HCT116 (cell line): ENCODE data around the gene TLR4. TPM values are rescaled to one million over a fixed set of nuclear protein-coding genes. Genes with fewer than 3 reads are reported as not detected.

Source experiments
- ATAC-seq: fragments of 200-7000 bp; cut with Tn5 transposase; 2 replicates; pipeline ENCODE4 v1.9.1; 2020; ENCODE audit warnings: mild to moderate bottlenecking, moderate library complexity
- BruUV-seq: library from RNA; stranded (reverse); fragments of 400-500 nt; replicated peaks from 2 replicates; lab custom pipeline; 2021; lab: Mats Ljungman, UMichigan
- CTCF ChIA-PET: fragments of 300-600 bp; sonication (Branson Sonifier 250); formaldehyde crosslinking; loops from one replicate; lab custom pipeline; 2021; ENCODE audit warnings: antibody characterized with exemption; lab: Charles Lee
- POLR2A ChIA-PET: fragments of 300-600, 350-600 bp; sonication (Branson Sonifier 250); formaldehyde crosslinking; loops from one replicate; lab custom pipeline; 2021; ENCODE audit warnings: antibody characterized with exemption; lab: Charles Lee
- RAD21 ChIA-PET, 2 experiments: fragments of 300-600 bp; sonication (Branson Sonifier 250); formaldehyde crosslinking; loops; one replicate each; lab custom pipeline; 2023; ENCODE audit warnings: low total read pairs in 2 of 2; ENCODE audit not compliant: uncharacterized antibody in 2 of 2, unreplicated experiment in 2 of 2, low non-redundant PET in 1 of 2; lab: Charles Lee
- DNase-seq: peaks from one replicate; pipeline ENCODE4 v3.0.0-alpha.2; 2010; ENCODE audit warnings: low read depth, low spot score
- H2AFZ ChIP-seq: fragments of 200-600 bp; shearing (Covaris generic), sonication (generic); 2 replicates; pipeline ENCODE4 v1.6.1; 2017; ENCODE audit warnings: low read depth, mixed run types, mixed read lengths, antibody characterized with exemption, low read length; ENCODE audit not compliant: poor library complexity, severe bottlenecking
- H3K27ac ChIP-seq: 2 replicates; pipeline ENCODE4 v1.5.1; 2012; ENCODE audit warnings: low read depth, low read length
- H3K27me3 ChIP-seq: fragments of 200-600 bp; sonication (generic); 2 replicates; pipeline ENCODE4 v1.6.1; 2016; ENCODE audit warnings: mixed run types, low read length, mixed read lengths; ENCODE audit not compliant: insufficient read depth
- H3K36me3 ChIP-seq, 2 experiments: fragments of 200-500 bp in 1 of 2; fragments of 200-600 bp in 1 of 2; sonication (Bioruptor generic) in 1 of 2; sonication (generic) in 1 of 2; 2 replicates each; pipeline versions ENCODE4 v1.5.1 to v1.6.1; 2014 to 2016; ENCODE audit warnings: low read length in 2 of 2, inconsistent platforms in 1 of 2, mixed read lengths in 1 of 2, mixed run types in 1 of 2; ENCODE audit not compliant: insufficient read depth in 2 of 2, control insufficient read depth in 1 of 2
- H3K4me1 ChIP-seq, 2 experiments: fragments of 200-600 bp in 1 of 2; sonication (generic) in 1 of 2; 2 replicates each; pipeline versions ENCODE4 v1.5.1 to v1.6.1; 2012 to 2017; ENCODE audit warnings: low read length in 2 of 2, inconsistent platforms in 1 of 2, mild to moderate bottlenecking in 1 of 2, mixed read lengths in 1 of 2, mixed run types in 1 of 2, moderate library complexity in 1 of 2; ENCODE audit not compliant: insufficient read depth in 2 of 2, control insufficient read depth in 1 of 2
- H3K4me2 ChIP-seq: fragments of 200-600 bp; sonication (generic); 2 replicates; pipeline ENCODE4 v1.6.1; 2017; ENCODE audit warnings: mixed run types, low read length, mixed read lengths
- H3K4me3 ChIP-seq, 2 experiments: fragments of 200-600 bp in 1 of 2; sonication (generic) in 1 of 2; replicated peaks in 1 of 2; 2 replicates each; pipeline ENCODE4 v1.5.1; 2011 to 2016; ENCODE audit warnings: low read length in 2 of 2, control low read depth in 1 of 2, low read depth in 1 of 2, mild to moderate bottlenecking in 1 of 2, mixed read lengths in 1 of 2, mixed run types in 1 of 2
- H3K79me2 ChIP-seq: fragments of 200-600 bp; sonication (generic); 2 replicates; pipeline ENCODE4 v1.6.1; 2017; ENCODE audit warnings: mild to moderate bottlenecking, mixed run types, low read length, moderate library complexity, mixed read lengths; ENCODE audit not compliant: insufficient read depth
- H3K9ac ChIP-seq: fragments of 200-600 bp; sonication (generic); 2 replicates; pipeline ENCODE4 v1.6.1; 2016; ENCODE audit warnings: low read length, mixed read lengths
- H3K9me2 ChIP-seq: fragments of 200-600 bp; sonication (generic), shearing (Covaris generic); 2 replicates; pipeline ENCODE4 v1.6.1; 2017; ENCODE audit warnings: mixed run types, mild to moderate bottlenecking, moderate library complexity; ENCODE audit not compliant: insufficient read depth
- H3K9me3 ChIP-seq, 2 experiments: fragments of 200-500 bp in 1 of 2; fragments of 200-600 bp in 1 of 2; sonication (Bioruptor generic) in 1 of 2; sonication (generic) in 1 of 2; 2 replicates each; pipeline ENCODE4 v1.6.1; 2014 to 2017; ENCODE audit warnings: low read length in 2 of 2, mixed read lengths in 2 of 2, inconsistent platforms in 1 of 2, low read depth in 1 of 2, mild to moderate bottlenecking in 1 of 2, mixed run types in 1 of 2, moderate library complexity in 1 of 2; ENCODE audit not compliant: control insufficient read depth in 1 of 2, insufficient read depth in 1 of 2
- H4K20me1 ChIP-seq: fragments of 200-600 bp; sonication (generic), shearing (Covaris generic); 2 replicates; pipeline ENCODE4 v1.6.1; 2017; ENCODE audit warnings: mixed run types, mild to moderate bottlenecking, moderate library complexity; ENCODE audit not compliant: insufficient read depth
- ATF3 ChIP-seq: IDR thresholded peaks from 2 replicates; pipeline ENCODE4 v1.6.1; 2012
- CBX3 ChIP-seq: IDR thresholded peaks from 2 replicates; pipeline ENCODE4 v1.6.1; 2012; ENCODE audit warnings: low read depth
- CEBPB ChIP-seq: IDR thresholded peaks from 2 replicates; pipeline ENCODE4 v1.6.1; 2012; ENCODE audit warnings: low read depth
- CTCF ChIP-seq, 3 experiments: fragments of 200-600 bp in 1 of 3; sonication (generic) in 1 of 3; IDR thresholded peaks in 2 of 3; conservative IDR thresholded peaks in 1 of 3; 2 replicates each; pipeline ENCODE4 v1.5.1; 2012 to 2017; ENCODE audit warnings: low read depth in 2 of 3, low read length in 2 of 3, antibody characterized with exemption in 1 of 3, borderline replicate concordance in 1 of 3, control low read depth in 1 of 3, mild to moderate bottlenecking in 1 of 3, mixed read lengths in 1 of 3, mixed run types in 1 of 3, moderate library complexity in 1 of 3; ENCODE audit not compliant: insufficient read depth in 1 of 3
- EGR1 ChIP-seq: IDR thresholded peaks from 2 replicates; pipeline ENCODE4 v1.6.1; 2012; ENCODE audit warnings: low read depth
- ELF1 ChIP-seq: IDR thresholded peaks from 2 replicates; pipeline ENCODE4 v1.6.1; 2012; ENCODE audit warnings: low read depth, borderline replicate concordance
- EZH2 ChIP-seq: fragments of 200-600 bp; sonication (generic); IDR thresholded peaks from 2 replicates; pipeline ENCODE4 v1.6.1; 2017; ENCODE audit warnings: antibody characterized with exemption, mixed run types
- POLR2A ChIP-seq: IDR thresholded peaks from 2 replicates; pipeline ENCODE4 v1.7.0; 2011; ENCODE audit warnings: borderline replicate concordance; ENCODE audit not compliant: insufficient read depth, insufficient read length; ENCODE audit errors: extremely low read depth
- POLR2AphosphoS5 ChIP-seq: IDR thresholded peaks from 2 replicates; pipeline ENCODE4 v1.6.1; 2011; ENCODE audit warnings: mild to moderate bottlenecking, low read depth, low read length, moderate library complexity
- TCF7L2 ChIP-seq: IDR thresholded peaks from 2 replicates; pipeline ENCODE4 v1.7.0; 2011; ENCODE audit warnings: borderline replicate concordance, inconsistent platforms; ENCODE audit not compliant: insufficient read depth, insufficient read length; ENCODE audit errors: extremely low read depth
- YY1 ChIP-seq: IDR thresholded peaks from 2 replicates; pipeline ENCODE4 v1.6.1; 2011; ENCODE audit warnings: low read length, low read depth, moderate library complexity, mild to moderate bottlenecking; ENCODE audit not compliant: insufficient replicate concordance; ENCODE audit errors: extremely low read depth
- ZFX ChIP-seq: fragments of 450-650 bp; IDR thresholded peaks from 2 replicates; pipeline ENCODE4 v1.6.1; 2017
- intact Hi-C: fragments of 100-400 bp; cut with micrococcal nuclease; formaldehyde crosslinking; loops from 2 replicates; pipeline ENCODE4 v1.10.0; 2022
- total RNA-seq: library from RNA; stranded (reverse); gene quantifications from one replicate; pipeline ENCODE4 v1.2.1, GENCODE V29; 2021; ENCODE audit not compliant: unreplicated experiment

TLR4 gene
- total RNA-seq, 1 experiment from 2014 or later: 0.10 TPM

GRCh38 chr9:117718085-117718484 is 13.9 kb downstream of the TLR4 start:
- no peak overlapping the region for H3K9ac ChIP-seq
- no peaks in the 10 kb centered on the region for H3K27me3 ChIP-seq
- H3K36me3 ChIP-seq: no peaks in the 10 kb centered on the region
- H3K27ac ChIP-seq: no peak overlapping the region
- CTCF ChIA-PET: no interaction called here
- no peaks in the 10 kb centered on the region for H3K4me1 ChIP-seq
- intact Hi-C loops: no loop called here
- no peaks in the 10 kb centered on the region for H3K79me2 ChIP-seq
- BruUV-seq: no TSS peak
- H3K4me2 ChIP-seq: no peak overlapping the region
- DNase-seq: no peak
- POLR2A ChIA-PET: no interaction called here
- ATAC-seq: no peak
- H3K9me3 ChIP-seq: peaks cover 7 to 19% of the 10 kb centered on the region in 2 experiments; a peak in 2 of 4 replicates
- H3K4me3 ChIP-seq: no peak overlapping the region
- H3K9me2 ChIP-seq: no peaks in the 10 kb centered on the region
- no peak for TF ChIP-seq CEBPB
- no peak for TF ChIP-seq ATF3
- TF ChIP-seq YY1: no peak
- no peak for TF ChIP-seq POLR2AphosphoS5
- no peak for TF ChIP-seq CTCF (IDR thresholded peaks at IDR 0.05 in 2 of 3, conservative IDR thresholded peaks at IDR 0.05 in 1 of 3; ENCODE audit: borderline replicate concordance in 1 of 3, insufficient read depth in 1 of 3, low read depth in 2 of 3, low read length in 2 of 3)
- TF ChIP-seq EZH2: no peak
- TF ChIP-seq EGR1: no peak
- TF ChIP-seq CBX3: no peak
- TF ChIP-seq POLR2A: no peak
- no peak for TF ChIP-seq ELF1
- TF ChIP-seq ZFX: no peak
- TF ChIP-seq TCF7L2: no peak
- no peaks in the 10 kb centered on the region for H4K20me1 ChIP-seq
- RAD21 ChIA-PET: no interaction called here
- no peak overlapping the region for H2AFZ ChIP-seq
